Measurements from ENCODE around the gene ZBTB4.

ZBTB4 gene

GRCh38 chr17:7423679-7424078 is 55.8 kb downstream of the ZBTB4 start:
- TF ChIP-seq POLR2AphosphoS5 (IDR thresholded peaks at IDR 0.05; ENCODE audit: low read depth) = no peak
- TF ChIP-seq CTCF (IDR thresholded peaks at IDR 0.05; ENCODE audit: insufficient read depth, low read length) = no peak
- TF ChIP-seq SPI1 (IDR thresholded peaks at IDR 0.05; ENCODE audit: borderline replicate concordance, low read depth) = no peak
- TF ChIP-seq GABPA (IDR thresholded peaks at IDR 0.05; ENCODE audit: low read depth) = no peak
- no peak for TF ChIP-seq REST (IDR thresholded peaks at IDR 0.05; ENCODE audit: insufficient replicate concordance, low read depth)
- Histone ChIP-seq H3K27ac (replicated peaks) (no peak overlapping the region), H3K4me3 (replicated peaks; ENCODE audit: insufficient read depth, low read length) (no peak overlapping the region), H3K27me3 (ENCODE audit: insufficient read depth, poor library complexity, severe bottlenecking) (no peaks in the 10 kb centered on the region)
- no peak for DNase-seq (ENCODE audit: low read depth in 1 of 2, low spot score in 1 of 2)

GRCh38 chr17:7421186-7421585 is 58.2 kb downstream of the ZBTB4 start:
- no peak for DNase-seq (ENCODE audit: low read depth in 1 of 2, low spot score in 1 of 2)
- TF ChIP-seq CTCF (IDR thresholded peaks at IDR 0.05; ENCODE audit: insufficient read depth, low read length) (no peak), POLR2AphosphoS5 (IDR thresholded peaks at IDR 0.05; ENCODE audit: low read depth) (no peak), REST (IDR thresholded peaks at IDR 0.05; ENCODE audit: insufficient replicate concordance, low read depth) (no peak), GABPA (IDR thresholded peaks at IDR 0.05; ENCODE audit: low read depth) (no peak), SPI1 (IDR thresholded peaks at IDR 0.05; ENCODE audit: borderline replicate concordance, low read depth) (no peak)
- no peak overlapping the region for H3K4me3 ChIP-seq (replicated peaks; ENCODE audit: insufficient read depth, low read length)
- H3K27ac ChIP-seq (replicated peaks) = no peak overlapping the region
- H3K27me3 ChIP-seq (ENCODE audit: insufficient read depth, poor library complexity, severe bottlenecking) = no peaks in the 10 kb centered on the region

- Histone ChIP-seq H3K4me3 (replicated peaks; ENCODE audit: insufficient read depth, low read length) (no peak within 1 kb of the TSS), H3K27ac (replicated peaks) (no peak within 1 kb of the TSS), H3K27me3 (ENCODE audit: insufficient read depth, poor library complexity, severe bottlenecking) (no peaks in the 10 kb centered on the region)
- no peak for DNase-seq (ENCODE audit: low read depth in 1 of 2, low spot score in 1 of 2)
- no peak for TF ChIP-seq POLR2AphosphoS5 (IDR thresholded peaks at IDR 0.05; ENCODE audit: low read depth)
- no peak for TF ChIP-seq GABPA (IDR thresholded peaks at IDR 0.05; ENCODE audit: low read depth)
- TF ChIP-seq CTCF (IDR thresholded peaks at IDR 0.05; ENCODE audit: insufficient read depth, low read length) = no peak
- no peak for TF ChIP-seq REST (IDR thresholded peaks at IDR 0.05; ENCODE audit: insufficient replicate concordance, low read depth)
- TF ChIP-seq SPI1 (IDR thresholded peaks at IDR 0.05; ENCODE audit: borderline replicate concordance, low read depth) = no peak
Observed at GRCh38 chr17:7419819-7420610, 59.4 kb downstream of the ZBTB4 start, which contains the start of gene SPEM1. TSS of gene SPEM1 (plus strand) at chr17:7420324. CDS start at chr17:7420385, 61 bp downstream.

Measured in HL-60 (cell line).